Midbrain (tissue), 1 donor: ENCODE measurements around the gene MICAL3.
"Not testable (repeated sequence)": the region's sequence is repeated elsewhere in the genome, so short reads cannot be mapped to it uniquely, and the experiment has no call there.

Experiments
- DNase-seq: peaks from one replicate; lab custom pipeline; 2025; lab: John Stamatoyannopoulos, UW

MICAL3 gene

DNA sequence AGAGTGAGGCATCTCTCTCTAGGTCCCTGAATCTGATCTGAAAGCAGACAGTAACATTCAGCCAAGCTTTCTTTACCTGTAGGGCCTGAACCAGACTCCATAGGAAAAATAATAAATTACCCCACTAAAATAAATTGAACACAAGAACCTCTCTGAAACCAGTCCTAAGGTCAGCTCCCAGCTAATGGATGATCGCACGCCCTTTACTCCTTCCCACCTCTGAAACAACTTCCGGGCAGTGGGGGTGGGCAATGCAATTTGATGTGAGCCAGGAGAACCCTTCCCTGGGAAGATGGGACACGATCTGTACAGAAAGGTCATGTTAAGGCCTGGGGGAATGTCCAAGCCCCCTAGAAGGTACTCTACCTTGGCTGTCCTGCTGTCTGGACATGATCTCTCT lies 71.2 kb downstream of the MICAL3 start:
- no peak for DNase-seq

DNA sequence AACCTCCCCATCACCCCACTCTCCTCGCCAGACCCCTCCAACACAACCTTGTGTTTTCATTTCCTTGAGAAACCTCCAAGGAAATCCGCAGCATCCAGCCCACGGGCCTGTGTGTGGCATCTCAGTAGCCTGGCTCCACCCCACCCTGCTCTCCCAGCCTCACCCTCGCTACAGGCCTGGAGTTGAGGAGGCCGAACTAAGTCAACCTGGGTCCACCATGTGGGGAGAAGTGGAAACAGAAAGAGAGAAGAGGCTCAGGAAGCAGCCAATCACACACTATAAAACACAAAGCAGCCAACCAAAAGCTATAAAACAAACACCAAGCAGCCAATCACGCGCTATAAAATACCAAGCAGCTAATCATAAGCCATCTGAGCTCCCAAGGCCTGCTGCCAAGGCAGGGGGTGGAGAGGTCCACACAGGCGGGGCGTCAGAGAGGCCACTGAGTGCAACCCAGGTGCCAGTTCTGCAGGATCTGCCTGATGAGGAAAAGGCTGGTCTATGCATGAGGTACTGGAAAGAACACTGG lies 72.0 kb downstream of the MICAL3 start:
- DNase-seq, result no peak

- DNase-seq, result no peak
Measured at GRCh38 chr22:17951315-17951714, 73.0 kb downstream of the MICAL3 start.

DNA sequence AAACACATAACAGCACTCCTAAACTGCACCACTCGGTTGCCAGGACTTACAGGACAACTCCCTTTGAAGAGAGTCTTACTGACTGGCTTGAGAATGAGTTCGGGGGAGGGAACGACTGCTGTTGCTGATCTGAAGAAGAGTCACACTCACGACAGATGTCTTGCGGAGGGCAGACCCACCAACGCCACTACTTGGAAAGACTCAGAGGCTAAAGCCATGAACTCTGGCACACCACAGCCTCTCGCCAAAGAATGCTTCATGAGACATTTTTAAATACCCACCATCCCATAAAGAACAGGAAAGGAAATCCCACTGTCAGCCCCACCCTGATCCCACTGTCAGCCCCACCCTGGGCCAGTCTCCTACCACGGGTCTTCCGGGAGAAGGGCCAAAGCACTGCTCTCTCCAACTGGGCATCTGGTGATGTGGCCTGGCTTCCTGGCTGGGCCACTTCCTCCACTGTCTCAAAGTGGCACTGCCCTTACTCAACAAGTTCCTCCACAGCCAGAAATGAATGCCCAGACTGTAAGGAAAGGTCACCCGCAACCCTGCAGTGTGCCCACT lies 73.6 kb downstream of the MICAL3 start:
- DNase-seq, result no peak

DNA sequence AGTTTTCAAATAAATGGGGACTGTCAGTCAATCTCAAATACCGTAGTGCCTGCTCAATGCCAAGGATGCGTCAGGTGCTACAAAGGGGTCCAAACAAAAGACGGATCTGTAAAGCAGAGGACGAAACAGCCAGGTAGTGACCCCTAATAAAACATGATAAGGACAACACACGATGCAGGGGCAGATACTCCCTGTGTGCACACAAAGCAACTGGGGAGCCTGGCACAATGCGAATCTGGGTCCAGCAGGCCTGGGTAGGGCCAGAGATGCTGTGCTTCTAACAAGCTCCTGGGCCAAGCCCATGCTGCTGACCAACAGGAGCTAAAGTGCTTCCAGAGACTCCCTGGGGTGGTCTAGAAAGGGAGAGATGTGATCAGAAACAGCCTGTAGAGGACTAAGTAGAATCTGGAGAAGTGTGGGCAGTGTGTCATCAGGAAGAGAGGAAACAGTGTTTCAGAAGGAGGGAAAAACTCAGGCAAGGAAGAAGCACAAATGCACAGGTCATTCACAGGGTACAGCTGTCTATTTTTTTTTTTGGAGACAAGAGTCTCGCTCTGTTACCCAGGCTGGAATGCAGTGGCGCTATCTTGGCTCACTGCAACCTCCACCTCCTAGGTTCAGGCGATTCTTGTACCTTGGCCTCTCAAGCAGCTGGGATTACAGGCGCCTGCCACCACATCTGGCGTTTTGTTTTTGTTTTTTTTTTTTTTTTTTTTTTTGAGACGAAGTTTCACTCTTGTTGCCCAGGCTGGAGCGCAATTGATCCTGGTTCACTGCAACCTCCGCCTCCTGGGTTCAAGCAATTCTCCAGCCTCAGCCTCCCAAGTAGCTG lies 74.5 kb downstream of the MICAL3 start:
- DNase-seq, result no peak

GRCh38 chr22:17948101-17948500 lies 76.3 kb downstream of the MICAL3 start:
- DNase-seq, result no peak

DNA sequence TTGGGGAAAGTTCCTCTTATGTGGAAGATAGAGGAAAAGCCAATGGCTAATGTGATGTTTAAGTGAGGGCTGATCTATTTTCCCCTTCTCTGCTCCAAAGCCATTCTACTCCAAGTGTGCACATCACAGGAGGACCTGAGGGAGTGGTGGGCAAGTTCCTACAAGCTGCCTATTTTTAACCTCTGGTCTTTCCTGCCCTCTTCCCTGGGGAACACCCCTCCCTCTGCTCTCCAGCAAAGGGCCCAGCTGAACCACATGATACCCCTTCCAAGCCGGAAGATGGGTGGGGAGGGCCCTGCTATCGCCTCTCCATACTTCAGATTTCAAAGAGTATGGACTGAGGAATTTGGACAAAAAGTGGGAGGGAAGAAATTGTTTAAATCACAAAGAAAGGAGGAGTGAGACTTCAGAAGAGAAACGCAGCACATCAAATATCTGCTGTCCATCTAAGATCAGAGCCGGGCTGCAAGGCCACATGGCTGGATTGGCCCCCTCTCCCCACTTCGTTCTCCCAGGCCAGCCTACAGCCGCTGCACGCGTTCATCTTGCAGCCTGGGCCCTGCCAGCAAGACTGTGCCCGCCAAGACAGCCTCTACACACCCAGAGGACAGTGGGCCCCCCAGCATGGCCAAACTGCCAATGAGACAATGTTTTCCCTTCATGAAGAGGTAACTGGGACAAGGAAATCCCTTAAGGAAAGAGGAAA lies 77.5 kb downstream of the MICAL3 start:
- DNase-seq, result no peak

- no peak for DNase-seq
Measured at GRCh38 chr22:17945888-17946648, 78.3 kb downstream of the MICAL3 start.

GRCh38 chr22:17945156-17945887 lies 79.0 kb downstream of the MICAL3 start:
- DNase-seq, result no peak

DNA sequence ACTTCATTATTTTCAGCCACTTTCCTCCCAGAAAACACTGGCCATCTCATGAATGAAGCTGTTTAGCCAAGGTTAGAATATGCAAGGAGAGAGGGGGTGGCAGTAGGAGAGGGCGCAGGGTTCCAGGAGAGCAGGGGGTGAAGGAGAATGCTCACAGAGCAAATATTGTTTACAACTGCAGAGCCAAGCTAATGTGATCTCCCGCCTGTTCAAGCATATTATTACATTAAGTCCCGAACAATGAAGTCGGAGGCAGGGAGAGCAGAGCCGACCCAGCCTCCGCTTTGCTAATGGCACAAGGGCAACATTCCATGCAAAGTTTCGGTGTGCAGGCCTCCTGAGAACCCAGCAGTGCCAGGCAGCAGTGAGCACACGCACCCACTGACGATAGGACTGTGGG lies 80.1 kb downstream of the MICAL3 start:
- DNase-seq, result no peak

DNA sequence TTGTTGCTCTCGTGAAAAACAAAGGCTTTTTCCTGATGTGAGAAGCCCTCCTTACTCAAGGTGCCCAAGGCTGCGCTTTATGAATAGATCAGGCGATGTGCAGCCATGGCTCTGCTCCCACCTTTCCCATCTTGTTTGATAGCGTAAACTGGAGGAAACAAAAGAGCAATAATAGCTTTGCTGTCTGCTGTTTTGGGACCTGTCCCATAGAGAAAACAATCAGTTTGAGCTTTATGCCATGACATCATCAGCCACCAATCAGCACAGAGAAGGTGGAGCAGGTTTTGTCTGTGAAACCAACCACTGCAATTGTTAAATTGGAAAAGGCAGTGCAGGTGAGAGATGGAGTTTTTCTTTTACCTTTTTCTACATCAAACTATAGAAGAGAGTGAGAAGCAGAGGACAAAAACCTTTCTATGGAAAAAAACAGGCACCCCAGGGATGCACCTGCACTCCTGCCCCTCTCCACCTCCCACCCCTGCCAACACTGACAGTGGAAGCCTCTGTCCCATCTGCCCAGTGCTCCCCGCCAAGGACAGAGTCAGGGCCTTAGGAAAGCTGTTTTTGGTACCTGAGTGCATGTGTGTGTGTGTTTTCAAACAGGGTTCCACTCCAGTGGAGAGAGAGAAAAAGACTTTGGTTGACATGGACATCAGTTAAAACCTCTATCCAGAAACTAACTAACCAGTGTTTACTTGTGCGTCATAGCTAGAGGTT lies 80.7 kb downstream of the MICAL3 start:
- DNase-seq, result no peak

DNA sequence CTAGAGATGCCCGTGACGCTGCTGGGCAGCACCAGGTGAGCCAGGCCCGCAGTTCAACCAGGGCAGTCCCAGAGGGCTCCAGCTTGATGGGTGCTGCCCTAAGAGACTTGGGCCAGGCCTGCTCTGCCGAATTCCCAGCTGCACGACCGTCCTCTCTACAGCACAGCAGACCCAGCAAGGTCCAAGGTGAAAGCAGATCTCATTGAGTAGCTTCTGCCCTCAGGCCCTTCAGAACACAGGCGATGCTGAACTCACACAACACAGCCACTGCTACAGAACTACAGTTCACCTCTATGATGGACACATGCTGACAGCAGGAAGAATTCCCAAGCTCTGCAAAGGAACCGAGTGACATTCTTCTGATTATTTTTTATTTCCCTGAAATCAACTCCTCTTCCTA lies 81.6 kb downstream of the MICAL3 start:
- no peak for DNase-seq

DNA sequence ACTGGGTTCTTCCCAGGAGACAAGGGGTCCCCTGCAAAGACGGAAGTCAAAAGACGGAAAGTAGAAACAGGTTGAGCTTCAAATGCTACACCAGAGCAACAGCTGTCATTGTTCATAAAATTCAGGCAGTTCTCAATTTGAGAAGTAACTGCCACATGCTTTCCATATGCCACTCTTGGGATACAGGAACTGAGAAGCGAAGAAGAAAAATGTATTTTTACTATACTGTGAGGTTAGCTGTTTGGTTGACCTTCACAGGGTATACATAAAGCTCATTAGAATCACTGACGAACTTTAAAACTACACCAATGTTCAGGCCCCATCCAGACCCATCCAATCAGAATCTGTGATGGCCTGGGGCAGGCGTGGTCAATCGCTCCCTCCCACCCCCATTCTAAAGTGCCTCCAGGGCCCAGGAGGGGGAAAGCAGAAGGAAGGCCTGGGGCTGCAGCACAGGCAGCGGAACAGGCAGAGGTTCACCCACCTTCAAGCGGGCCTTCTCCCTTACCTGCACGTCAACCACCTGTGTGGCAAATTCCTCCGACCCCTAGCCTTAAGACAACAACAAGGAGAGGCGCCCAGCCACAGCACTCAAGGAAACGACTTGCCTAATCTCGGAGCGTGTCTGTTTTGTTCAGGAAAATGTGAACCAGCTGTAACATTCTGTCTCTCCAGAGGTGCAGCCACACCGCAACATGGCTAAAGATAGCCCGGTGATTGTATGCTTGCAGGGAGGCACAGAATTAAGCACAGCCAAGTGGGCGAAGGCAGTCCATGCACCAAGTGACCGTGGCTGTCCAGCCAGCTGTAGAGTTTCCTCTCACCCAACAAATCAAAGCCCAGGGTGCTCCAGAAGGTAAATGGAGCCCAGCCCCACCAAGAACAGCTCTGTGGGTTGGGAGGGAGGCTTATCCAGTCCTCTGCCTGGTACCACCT lies 82.6 kb downstream of the MICAL3 start:
- DNase-seq, result no peak

DNA sequence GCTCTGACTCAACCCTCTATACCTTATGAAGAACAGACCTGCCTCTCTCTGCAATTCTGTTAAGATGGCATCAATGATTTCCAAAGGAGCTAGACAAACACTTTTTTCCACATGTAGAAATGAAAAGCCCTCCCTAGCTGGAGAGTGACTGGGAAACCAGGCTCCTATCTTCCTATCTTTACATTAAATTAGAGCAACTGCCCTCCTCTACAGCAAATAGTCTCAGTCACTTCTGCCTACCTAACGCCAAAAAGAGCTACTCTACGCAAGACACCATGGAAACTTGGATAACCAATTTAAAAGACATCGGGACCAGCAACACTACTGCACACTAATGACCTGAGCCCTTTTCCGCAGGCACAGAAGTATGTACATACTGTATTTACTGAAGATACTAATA lies 84.8 kb downstream of the MICAL3 start:
- no peak for DNase-seq

DNA sequence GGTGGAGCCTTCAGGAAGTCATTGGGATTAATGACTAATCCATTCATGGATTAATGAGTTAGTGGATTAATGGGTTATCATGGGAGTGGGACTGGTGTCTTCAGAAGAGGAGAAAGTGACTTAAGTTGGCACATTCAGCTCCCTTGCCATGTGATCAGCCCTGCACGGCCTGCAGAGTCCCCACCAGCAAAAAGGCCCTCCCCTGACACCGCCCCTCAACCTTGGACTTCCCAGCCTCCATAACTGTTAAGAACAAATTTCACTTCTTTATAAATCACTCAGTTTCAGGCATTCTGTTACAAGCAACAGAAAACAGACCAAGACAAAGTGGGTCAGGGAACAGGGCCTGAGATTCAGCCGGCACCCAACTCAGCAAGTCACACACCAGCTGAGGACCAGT lies 85.3 kb downstream of the MICAL3 start:
- DNase-seq, result no peak

- DNase-seq, result no peak
Measured at GRCh38 chr22:17938484-17938924, 85.9 kb downstream of the MICAL3 start.

GRCh38 chr22:17932457-17932856 lies 91.9 kb downstream of the MICAL3 start:
- not testable (repeated sequence) for DNase-seq

DNA sequence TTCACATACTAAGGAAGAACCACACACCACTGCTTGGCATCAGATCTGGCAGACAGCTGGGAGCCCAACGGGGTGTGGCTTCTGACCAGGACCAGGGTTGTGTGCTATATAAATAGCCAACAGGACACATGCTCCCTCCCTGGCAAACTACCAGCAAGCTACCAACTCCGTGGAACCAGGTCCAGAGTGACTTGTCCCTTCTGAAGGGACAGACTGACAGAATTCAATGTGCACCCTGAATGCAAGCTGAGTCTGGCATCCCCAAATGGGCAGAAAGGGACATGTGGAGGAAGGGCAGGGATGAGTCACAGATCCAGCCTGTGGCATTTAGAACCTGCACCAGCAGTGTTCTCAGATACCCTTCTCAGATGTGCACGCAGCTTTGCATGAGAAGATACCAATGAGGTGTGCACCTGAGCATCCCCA lies 92.9 kb downstream of the MICAL3 start:
- no peak for DNase-seq

- DNase-seq, result no peak
Measured at GRCh38 chr22:17930455-17931313, 93.7 kb downstream of the MICAL3 start.
